GM21515 (cell line): ENCODE measurements around the gene SLC9A7.
"Not testable (repeated sequence)": the region's sequence is repeated elsewhere in the genome, so short reads cannot be mapped to it uniquely, and the experiment has no call there.

Source experiments
- ATAC-seq: cut with Tn5 transposase; IDR thresholded peaks from one replicate; pipeline ENCODE4 v1.9.1; 2021; ENCODE audit not compliant: unreplicated experiment

Gene SLC9A7

GRCh38 chrX:46758956-46759644, at the start of gene SLC9A7:
Gene SLC9A7 (minus strand): TSS chrX:46759118. CDS start chrX:46759029, 89 bp downstream.
- ATAC-seq = peak; percentile 68

- ATAC-seq = no peak
Observed at GRCh38 chrX:46805270-46805669, 46.4 kb upstream of the SLC9A7 start.

DNA sequence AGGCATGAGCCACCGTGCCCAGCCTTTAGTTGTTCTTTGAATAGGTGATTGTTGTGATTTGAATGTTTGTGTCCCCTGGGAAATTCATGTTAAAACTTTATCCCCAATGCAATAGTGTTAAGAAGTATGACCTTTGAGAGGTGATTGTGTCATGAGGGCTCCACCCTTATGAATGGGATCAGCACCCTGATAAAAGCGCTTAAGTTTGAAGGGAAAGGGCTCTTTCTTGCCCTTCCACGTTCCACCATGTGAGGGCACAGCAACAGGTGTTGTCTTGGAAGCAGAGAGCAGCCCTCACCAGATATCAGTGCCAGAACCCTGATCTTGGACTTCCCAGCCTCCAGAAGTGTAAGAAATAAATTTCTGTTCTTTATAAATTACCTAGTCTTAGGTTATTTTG, 44.2 kb upstream of the SLC9A7 start:
- ATAC-seq = no peak

GRCh38 chrX:46796574-46797191, 37.8 kb upstream of the SLC9A7 start:
- peak; percentile 51 for ATAC-seq

GRCh38 chrX:46793386-46794143, 34.6 kb upstream of the SLC9A7 start:
- no peak for ATAC-seq

DNA sequence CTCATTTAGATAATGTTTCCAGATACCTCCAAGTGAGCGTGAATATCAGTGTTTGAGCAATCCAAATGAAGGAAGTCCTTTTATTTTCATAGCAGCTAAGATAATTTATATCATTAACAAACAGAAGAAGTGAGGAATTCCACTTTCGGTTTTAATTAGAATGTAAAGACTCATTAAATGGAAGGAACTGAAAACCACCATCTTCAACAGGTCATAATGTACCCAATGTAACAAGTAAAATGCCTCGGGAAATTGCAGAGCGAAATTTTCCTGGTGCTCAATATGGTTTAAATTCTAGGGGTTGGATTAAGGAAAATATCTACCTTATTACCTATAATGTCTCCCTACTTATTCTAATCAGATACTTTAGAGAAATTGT, 33.9 kb upstream of the SLC9A7 start:
- no peak for ATAC-seq

- no peak for ATAC-seq
Observed at GRCh38 chrX:46791927-46792809, 33.2 kb upstream of the SLC9A7 start.

DNA sequence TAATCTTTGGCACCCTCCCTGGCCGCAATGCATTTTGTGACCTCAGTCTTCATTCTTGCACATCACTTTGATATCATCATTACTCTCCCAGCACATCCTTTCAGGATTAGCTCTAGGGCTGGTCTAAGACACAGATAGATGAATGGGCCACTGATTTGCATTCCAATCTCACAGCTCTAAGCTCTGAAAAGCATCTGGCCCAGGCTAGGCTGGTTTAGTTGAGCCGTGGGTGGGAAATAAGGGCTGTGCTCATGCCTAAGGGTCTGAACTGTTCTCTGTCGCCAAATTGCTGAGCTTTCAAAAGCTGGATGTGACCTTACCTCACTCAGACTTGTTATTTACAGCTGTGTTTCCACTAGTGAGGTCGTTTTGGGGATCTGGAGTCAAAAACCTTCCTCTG, 30.0 kb upstream of the SLC9A7 start:
- no peak for ATAC-seq

DNA sequence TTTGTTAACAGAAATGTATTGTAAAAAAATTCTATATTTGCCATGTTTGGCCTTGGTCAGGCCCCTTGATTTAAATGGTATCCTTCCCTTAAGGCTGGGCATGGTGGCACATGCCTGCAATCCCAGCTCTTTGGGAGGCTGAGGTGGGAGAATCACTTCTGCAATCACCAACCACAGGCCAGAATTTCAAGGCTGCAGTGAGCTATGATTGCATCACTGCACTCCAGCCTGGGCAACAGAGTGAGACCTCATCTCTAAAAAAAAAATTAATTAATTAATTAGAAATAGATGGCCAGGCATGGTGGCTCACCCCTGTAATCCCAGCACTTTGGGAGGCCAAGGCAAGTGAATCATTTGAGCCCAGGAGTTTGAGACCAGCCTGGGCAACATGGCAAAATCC, 25.5 kb upstream of the SLC9A7 start:
- not testable (repeated sequence) for ATAC-seq

DNA sequence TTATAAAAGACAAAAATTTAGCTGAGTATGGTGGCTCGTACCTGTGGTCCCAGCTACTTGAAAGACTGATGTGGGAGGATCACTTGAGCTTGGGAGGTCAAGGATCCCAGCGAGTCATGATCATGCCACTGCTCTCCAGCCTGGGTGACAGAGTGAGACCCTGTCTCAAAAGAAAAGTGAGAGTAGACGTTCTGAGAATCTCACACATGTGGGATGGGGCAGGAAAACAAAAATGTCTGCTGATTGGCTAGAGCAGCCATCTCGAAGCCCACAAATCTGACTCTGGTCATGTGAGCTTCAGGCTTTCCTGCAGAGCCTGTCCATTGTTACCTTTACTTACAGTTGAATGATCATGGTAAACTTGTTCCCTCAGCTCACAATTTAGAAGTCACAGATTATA, 23.1 kb upstream of the SLC9A7 start:
- no peak for ATAC-seq

- no peak for ATAC-seq
Observed at GRCh38 chrX:46777971-46778810, 19.3 kb upstream of the SLC9A7 start.

GRCh38 chrX:46770817-46771163, 11.9 kb upstream of the SLC9A7 start:
- ATAC-seq = no peak

DNA sequence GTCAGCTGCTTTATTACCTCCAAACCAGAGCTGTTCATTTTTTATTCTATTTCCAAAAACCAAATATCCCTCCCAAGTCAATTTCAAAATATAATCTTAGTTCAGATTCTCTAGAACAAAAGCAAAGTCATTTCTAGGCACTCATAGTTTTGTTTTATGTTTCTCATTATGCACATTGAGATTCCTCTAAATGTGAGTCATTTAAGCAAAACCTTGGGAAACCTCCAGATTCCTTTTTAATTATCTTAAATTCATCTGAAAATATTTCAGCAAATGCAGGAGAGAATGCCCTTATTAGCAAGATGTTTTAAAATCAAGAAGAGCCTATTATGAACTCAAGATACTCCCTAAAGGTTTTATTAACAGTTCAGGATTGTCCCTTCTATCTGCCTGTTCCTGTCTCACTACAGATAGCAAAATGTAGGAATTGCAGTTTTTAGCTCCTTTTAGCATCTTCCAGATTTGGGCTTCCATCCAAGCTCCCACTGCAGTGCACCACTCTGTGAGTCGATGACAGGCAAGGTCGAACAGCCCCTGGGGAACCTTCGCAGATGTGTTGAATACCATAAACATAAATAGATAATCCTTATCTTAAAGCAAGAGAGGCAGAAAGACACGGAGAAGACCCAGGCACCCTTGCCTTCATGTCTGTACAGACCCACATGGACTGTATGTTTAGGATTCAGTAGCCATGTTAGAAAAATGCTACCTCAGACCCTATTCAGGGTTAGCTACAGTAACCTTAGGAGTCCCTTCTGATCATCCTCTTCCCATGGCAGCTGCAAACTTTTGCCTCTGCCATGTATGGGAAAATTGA, 11.3 kb upstream of the SLC9A7 start:
- ATAC-seq = no peak

GRCh38 chrX:46762963-46763362, 4.0 kb upstream of the SLC9A7 start:
- no peak for ATAC-seq

GRCh38 chrX:46759645-46759974, 692 bp upstream of the SLC9A7 start:
- ATAC-seq = peak; percentile 8

DNA sequence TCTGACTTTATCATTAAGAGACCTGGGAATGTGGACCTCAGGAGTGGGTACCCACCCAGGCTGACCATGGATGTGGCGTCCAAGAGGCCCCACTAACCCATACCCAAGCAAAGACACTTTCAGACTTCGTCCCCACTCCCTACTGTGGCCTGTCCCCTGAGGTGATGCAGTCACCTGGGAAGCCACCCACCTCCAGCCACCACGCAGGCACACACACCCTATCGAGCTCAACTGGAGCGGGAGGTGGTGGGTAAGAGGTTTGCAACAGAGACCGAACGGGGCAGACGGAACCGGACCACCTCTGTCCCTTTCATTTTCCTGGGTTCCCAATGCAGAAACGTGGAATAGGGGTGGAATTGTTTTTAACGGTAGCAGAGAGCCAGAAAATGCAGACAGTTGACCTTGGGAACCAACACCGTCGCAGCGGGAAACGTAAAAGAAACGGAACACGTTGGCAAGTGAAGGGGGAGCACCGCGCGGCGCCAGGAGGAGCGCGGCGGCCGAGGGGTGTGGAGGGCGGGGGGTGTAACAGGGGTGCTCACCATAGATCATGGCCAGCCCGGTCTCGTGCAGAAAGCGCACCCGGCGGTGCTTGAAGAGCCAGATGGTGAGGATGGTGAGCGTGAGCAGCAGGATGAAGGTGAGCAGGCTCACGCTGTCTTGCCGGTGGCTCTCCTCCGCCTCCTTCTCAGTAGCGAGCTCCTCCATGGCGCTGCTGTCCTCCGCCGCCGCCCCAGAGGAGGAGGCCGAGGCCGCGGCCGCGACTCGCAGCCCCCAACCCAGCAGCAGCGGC, 559 bp downstream of the SLC9A7 start:
- ATAC-seq = peak; percentile 20

- no peak for ATAC-seq
Observed at GRCh38 chrX:46757593-46757992, 1.3 kb downstream of the SLC9A7 start.

DNA sequence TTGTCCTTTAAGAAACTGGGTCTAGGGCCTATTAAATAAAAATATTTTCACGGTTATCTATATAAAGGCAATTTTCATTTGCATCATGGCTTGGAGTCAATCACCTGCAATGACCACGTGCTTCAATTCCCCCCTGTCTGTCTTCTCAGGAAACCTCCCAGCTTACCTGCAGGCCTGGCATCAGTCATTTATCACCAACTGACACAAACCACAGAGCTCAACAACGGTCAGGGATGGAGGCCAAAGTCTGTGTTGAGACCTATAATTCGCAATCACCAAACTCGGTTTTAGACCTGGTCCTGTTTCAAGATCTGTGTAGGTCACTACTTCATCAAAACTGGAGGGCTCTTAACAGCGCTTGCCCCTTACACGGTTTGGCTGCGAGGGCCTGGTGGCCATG, 1.9 kb downstream of the SLC9A7 start:
- no peak for ATAC-seq

GRCh38 chrX:46755671-46756070, 3.2 kb downstream of the SLC9A7 start:
- no peak for ATAC-seq
